SK-N-MC (cell line): ENCODE data around the gene COL12A1.

Source experiments
- EZH2 ChIP-seq: fragments of 200-600 bp; sonication (generic); IDR thresholded peaks from one replicate; pipeline ENCODE4 v1.6.1; 2017; ENCODE audit warnings: antibody characterized with exemption
- POLR2AphosphoS5 ChIP-seq: IDR thresholded peaks from 2 replicates; pipeline ENCODE4 v1.6.1; 2012; ENCODE audit warnings: mild to moderate bottlenecking, low read depth, low read length, borderline replicate concordance

DNA sequence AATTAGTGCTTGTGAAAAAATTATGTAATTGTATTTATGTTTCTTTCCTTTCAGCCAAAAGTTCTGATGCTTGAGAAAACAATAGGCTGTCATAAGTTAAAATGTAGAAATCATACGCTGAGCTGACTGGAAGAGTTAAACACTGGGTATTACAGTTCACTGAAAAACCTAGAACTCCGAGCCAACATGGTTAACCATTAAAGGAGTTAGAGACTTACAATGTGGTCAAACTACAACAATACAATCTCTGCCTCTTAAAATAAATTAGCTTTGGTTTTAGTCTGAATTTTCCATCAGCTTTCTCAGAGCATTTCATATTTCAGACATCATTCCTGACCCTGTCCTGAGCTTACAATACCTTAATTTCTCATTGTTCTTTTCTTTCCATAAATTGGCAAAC, 91.0 kb downstream of the COL12A1 start:
- TF ChIP-seq POLR2AphosphoS5, result no peak
- TF ChIP-seq EZH2, result no peak
